ENCODE measurements around the gene REPS2. TPM values are rescaled to one million over a fixed set of nuclear protein-coding genes. Genes with fewer than 3 reads are reported as not detected.

REPS2 gene
- total RNA-seq, 2 experiments from 2014 or later: 0.41 to 4.0 TPM

GRCh38 chrX:16981209-16981608 is 34.8 kb downstream of the REPS2 start:
- Histone ChIP-seq H3K9me2 (ENCODE audit: insufficient read depth, low read length) (no peaks in the 10 kb centered on the region), H3K27ac (ENCODE audit: low read depth, low read length, poor library complexity, severe bottlenecking) (no peak overlapping the region), H3K9me3 (ENCODE audit: low read length) (no peaks in the 10 kb centered on the region), H3K4me3 (ENCODE audit: low read depth, low read length, poor library complexity, severe bottlenecking) (no peak overlapping the region), H3K79me2 (ENCODE audit: insufficient read depth, low read depth, low read length) (no peaks in the 10 kb centered on the region), H3K4me1 (ENCODE audit: insufficient read depth, low read length, poor library complexity, severe bottlenecking) (no peaks in the 10 kb centered on the region), H3K4me2 (ENCODE audit: low read length) (no peak overlapping the region), H4K20me1 (ENCODE audit: insufficient read depth, low read length) (no peaks in the 10 kb centered on the region), H2AFZ (ENCODE audit: low read length) (no peak overlapping the region), H3K36me3 (ENCODE audit: insufficient read depth, low read length) (no peaks in the 10 kb centered on the region)
- no peak for DNase-seq (ENCODE audit: low spot score)
- CTCF ChIA-PET (ENCODE audit: unreplicated experiment): no interaction called here
- intact Hi-C loops (cut with micrococcal nuclease; ENCODE audit: unreplicated experiment): no loop called here
- BruUV-seq (replicated peaks): no TSS peak
- TF ChIP-seq CTCF (conservative IDR thresholded peaks at IDR 0.05; ENCODE audit: low read length) (no peak), EZH2phosphoT487 (IDR thresholded peaks at IDR 0.05; ENCODE audit: borderline replicate concordance, low read depth, low read length) (no peak)
- POLR2A ChIA-PET: no interaction called here

DNA sequence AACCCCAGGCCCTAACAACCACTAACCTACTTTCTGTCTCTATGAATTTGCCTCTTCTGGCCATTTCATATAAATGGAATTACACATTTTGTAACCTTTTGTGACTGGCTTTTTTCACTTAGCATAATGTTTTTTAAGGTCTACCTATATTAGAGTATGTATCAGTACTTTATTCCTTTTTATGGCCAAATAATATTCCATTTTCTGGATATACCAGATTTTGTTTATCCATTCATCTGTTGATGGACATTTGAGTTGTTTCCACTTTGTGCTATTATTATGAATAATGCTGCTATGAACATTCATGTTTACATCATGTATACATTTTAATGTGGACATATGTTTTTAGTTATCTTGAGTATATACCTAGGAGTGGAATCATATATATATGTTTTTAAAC is 35.5 kb downstream of the REPS2 start:
- Histone ChIP-seq H3K4me1 (ENCODE audit: insufficient read depth, low read length, poor library complexity, severe bottlenecking) (no peaks in the 10 kb centered on the region), H2AFZ (ENCODE audit: low read length) (no peak overlapping the region), H3K9me3 (ENCODE audit: low read length) (no peaks in the 10 kb centered on the region), H4K20me1 (ENCODE audit: insufficient read depth, low read length) (no peaks in the 10 kb centered on the region), H3K9me2 (ENCODE audit: insufficient read depth, low read length) (no peaks in the 10 kb centered on the region), H3K36me3 (ENCODE audit: insufficient read depth, low read length) (no peaks in the 10 kb centered on the region), H3K79me2 (ENCODE audit: insufficient read depth, low read depth, low read length) (no peaks in the 10 kb centered on the region), H3K4me2 (ENCODE audit: low read length) (no peak overlapping the region), H3K4me3 (ENCODE audit: low read depth, low read length, poor library complexity, severe bottlenecking) (no peak overlapping the region), H3K27ac (ENCODE audit: low read depth, low read length, poor library complexity, severe bottlenecking) (no peak overlapping the region)
- ChIA-PET POLR2A (no interaction called here), CTCF (ENCODE audit: unreplicated experiment) (no interaction called here)
- TF ChIP-seq CTCF (conservative IDR thresholded peaks at IDR 0.05; ENCODE audit: low read length) (no peak), EZH2phosphoT487 (IDR thresholded peaks at IDR 0.05; ENCODE audit: borderline replicate concordance, low read depth, low read length) (no peak)
- intact Hi-C loops (cut with micrococcal nuclease; ENCODE audit: unreplicated experiment): no loop called here
- no TSS peak for BruUV-seq (replicated peaks)
- no peak for DNase-seq (ENCODE audit: low spot score)

DNA sequence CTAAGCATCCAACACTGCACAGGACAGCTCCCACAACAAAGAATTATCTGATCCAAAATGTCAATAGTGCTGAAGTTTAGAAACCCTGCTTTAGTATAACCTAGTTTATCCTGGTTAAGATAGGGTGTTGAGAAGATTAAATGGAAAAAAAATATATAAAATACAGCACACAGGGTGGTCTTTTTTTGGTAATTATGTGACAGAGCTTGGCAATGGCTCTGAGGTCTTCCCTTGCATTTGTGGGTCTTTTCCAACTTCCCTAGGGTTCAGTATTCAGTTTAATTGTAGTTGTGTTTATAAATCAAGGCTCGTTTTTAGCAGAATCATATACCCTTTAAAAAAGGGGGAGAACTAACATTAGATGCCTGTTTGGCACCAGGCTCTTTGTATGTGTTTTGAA is 36.6 kb downstream of the REPS2 start:
- Histone ChIP-seq H3K36me3 (ENCODE audit: insufficient read depth, low read length) (no peaks in the 10 kb centered on the region), H3K27ac (ENCODE audit: low read depth, low read length, poor library complexity, severe bottlenecking) (no peak overlapping the region), H3K9me2 (ENCODE audit: insufficient read depth, low read length) (no peaks in the 10 kb centered on the region), H3K4me2 (ENCODE audit: low read length) (no peak overlapping the region), H2AFZ (ENCODE audit: low read length) (no peak overlapping the region), H3K9me3 (ENCODE audit: low read length) (no peaks in the 10 kb centered on the region), H3K4me1 (ENCODE audit: insufficient read depth, low read length, poor library complexity, severe bottlenecking) (no peaks in the 10 kb centered on the region), H3K79me2 (ENCODE audit: insufficient read depth, low read depth, low read length) (no peaks in the 10 kb centered on the region), H3K4me3 (ENCODE audit: low read depth, low read length, poor library complexity, severe bottlenecking) (no peak overlapping the region), H4K20me1 (ENCODE audit: insufficient read depth, low read length) (no peaks in the 10 kb centered on the region)
- DNase-seq (ENCODE audit: low spot score): no peak
- TF ChIP-seq CTCF (conservative IDR thresholded peaks at IDR 0.05; ENCODE audit: low read length): no peak
- ChIA-PET POLR2A (no interaction called here), CTCF (ENCODE audit: unreplicated experiment) (no interaction called here)
- intact Hi-C loops (cut with micrococcal nuclease; ENCODE audit: unreplicated experiment): no loop called here
- BruUV-seq (replicated peaks): no TSS peak
